ENCODE results near the gene POMGNT1.

Gene POMGNT1

GRCh38 chr1:46181343-46182260 is 16.6 kb downstream of the POMGNT1 start:
- no peak for DNase-seq

- DNase-seq, result peak in 1 of 3 donors; percentile 45
These were observed 18.1 kb downstream of the POMGNT1 start for GRCh38 chr1:46180082-46180616.

- DNase-seq, result peak; percentile 77 to 88 (median 88)
These were observed 18.8 kb downstream of the POMGNT1 start for GRCh38 chr1:46179138-46180081.

GRCh38 chr1:46176211-46176865 is 21.9 kb downstream of the POMGNT1 start, which contains the start of gene P3R3URF:
TSS of gene P3R3URF (minus strand) at chr1:46176488. CDS start at chr1:46176471, 17 bp downstream.
- DNase-seq, result no peak

GRCh38 chr1:46175243-46175642 is 23.0 kb downstream of the POMGNT1 start:
- peak in 2 of 3 donors; percentile 35 to 39 for DNase-seq

GRCh38 chr1:46174448-46175231 is 23.6 kb downstream of the POMGNT1 start, which contains the start of gene TSPAN1:
TSS of gene TSPAN1 (plus strand) at chr1:46175087. CDS start at chr1:46181108, 6,021 bp downstream.
- DNase-seq, result peak; percentile 31 to 49 (median 41)

- no peak for DNase-seq
These were observed 24.8 kb downstream of the POMGNT1 start for GRCh38 chr1:46173361-46173856.

GRCh38 chr1:46172321-46172720 is 25.9 kb downstream of the POMGNT1 start:
- DNase-seq, result no peak

GRCh38 chr1:46171871-46172270 is 26.4 kb downstream of the POMGNT1 start:
- no peak for DNase-seq

GRCh38 chr1:46171351-46171750 is 26.9 kb downstream of the POMGNT1 start:
- DNase-seq, result no peak

- DNase-seq, result no peak
These were observed 28.3 kb downstream of the POMGNT1 start for GRCh38 chr1:46169811-46170454.

- peak; percentile 40 to 61 (median 59) for DNase-seq
These were observed 29.8 kb downstream of the POMGNT1 start for GRCh38 chr1:46168477-46168876.

- DNase-seq, result peak in 1 of 3 donors; percentile 26
These were observed 31.4 kb downstream of the POMGNT1 start for GRCh38 chr1:46166521-46167462.

- no peak for DNase-seq
These were observed 38.0 kb downstream of the POMGNT1 start for GRCh38 chr1:46160212-46160611.

- DNase-seq, result no peak
These were observed 38.7 kb downstream of the POMGNT1 start for GRCh38 chr1:46159516-46159915.

GRCh38 chr1:46158312-46159281 is 39.6 kb downstream of the POMGNT1 start:
- DNase-seq, result no peak

- DNase-seq, result no peak
These were observed 40.3 kb downstream of the POMGNT1 start for GRCh38 chr1:46157916-46158311.

- no peak for DNase-seq
These were observed 44.5 kb downstream of the POMGNT1 start for GRCh38 chr1:46153732-46154131.

Data from suppressor macrophage treated with lipopolysaccharide for 1 hour (primary cell).